HL-60/S4 treated with phorbol 12-myristate 13-acetate at 8.2 ng/mL for 4 days and 3 days (cell line): Measurements from ENCODE around the gene ARHGAP26.

Source experiments
- in situ Hi-C: fragments of 300-500 bp; cut with MboI; formaldehyde crosslinking; loops from 2 replicates; pipeline ENCODE4 v1.15.0; 2022; ENCODE audit warnings: low sequenced_read_pairs

Gene ARHGAP26

GRCh38 chr5:142869886-142870285 lies 99.7 kb downstream of the ARHGAP26 start:
- in situ Hi-C loops = loop anchor here (10.0 kb wide), 2 partner anchors 65 to 145 kb away; no protein-coding TSS in a partner anchor

GRCh38 chr5:142870532-142871362 lies 100.6 kb downstream of the ARHGAP26 start:
- in situ Hi-C loops = loop anchor here (10.0 kb wide), 2 partner anchors 66 to 146 kb away; no protein-coding TSS in a partner anchor

DNA sequence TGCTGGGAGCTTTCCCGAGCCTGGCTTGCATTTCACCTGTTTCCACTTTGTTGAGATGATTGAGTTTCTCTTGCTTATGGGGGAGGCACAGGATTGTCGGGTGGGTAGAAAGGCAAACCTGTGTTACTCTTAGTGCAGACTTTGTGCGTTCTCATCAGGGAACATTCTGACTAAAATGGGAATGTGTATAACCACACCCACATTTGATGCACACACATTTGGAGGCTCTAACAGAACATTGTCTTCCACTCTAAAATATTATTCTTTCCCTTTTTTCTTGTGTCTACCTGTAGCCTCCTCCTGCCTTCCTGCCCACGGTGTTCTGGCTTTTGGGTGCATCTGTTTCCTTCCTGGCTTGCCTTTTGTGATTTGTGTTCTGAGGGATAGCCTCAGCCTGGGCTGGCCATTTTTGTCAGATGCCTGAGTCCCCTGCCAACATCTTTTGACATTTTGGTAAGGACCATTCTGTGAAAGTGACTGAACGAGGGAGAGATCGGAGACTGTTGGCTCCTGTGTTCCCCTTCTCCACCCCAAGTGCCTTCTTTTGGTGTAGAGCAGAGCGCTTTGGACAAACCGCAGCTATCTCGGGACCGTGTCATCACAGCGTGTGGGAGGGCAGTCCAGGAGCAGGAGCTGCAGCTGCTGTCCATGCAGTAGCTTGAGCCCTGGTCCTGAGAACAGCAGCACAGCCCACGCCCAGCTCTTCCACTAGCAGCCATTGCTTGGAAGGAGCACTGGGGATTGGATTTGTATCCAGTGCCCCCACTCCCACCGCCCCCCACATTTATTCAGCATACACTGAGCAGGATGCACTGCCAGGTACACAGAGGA lies 101.4 kb downstream of the ARHGAP26 start:
- in situ Hi-C loops = loop anchor here (10.0 kb wide), 2 partner anchors 67 to 147 kb away; no protein-coding TSS in a partner anchor

GRCh38 chr5:142872217-142872616 lies 102.0 kb downstream of the ARHGAP26 start:
- in situ Hi-C loops = loop anchor here (10.0 kb wide), 2 partner anchors 67 to 147 kb away; no protein-coding TSS in a partner anchor

DNA sequence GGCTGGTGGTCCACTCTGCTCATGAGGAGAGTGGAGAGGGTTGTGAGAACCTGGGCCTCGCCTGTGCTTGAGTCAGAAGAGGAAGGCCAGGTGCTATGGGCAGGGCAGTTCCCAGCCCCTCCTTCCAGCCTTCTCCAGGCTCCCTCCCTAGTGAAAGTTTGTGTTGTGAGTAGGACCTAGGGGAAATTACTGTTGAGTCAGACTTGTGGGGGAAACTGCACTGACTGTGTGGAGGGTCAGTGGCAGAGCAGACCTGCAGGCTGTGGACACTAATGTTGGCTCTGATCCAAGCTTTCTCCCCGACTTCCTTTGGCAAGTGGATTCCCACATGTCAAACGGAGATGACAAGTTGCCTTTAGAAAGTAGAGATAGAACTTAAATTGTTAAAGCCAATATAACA lies 102.6 kb downstream of the ARHGAP26 start:
- in situ Hi-C loops = loop anchor here (10.0 kb wide), 2 partner anchors 68 to 148 kb away; no protein-coding TSS in a partner anchor

DNA sequence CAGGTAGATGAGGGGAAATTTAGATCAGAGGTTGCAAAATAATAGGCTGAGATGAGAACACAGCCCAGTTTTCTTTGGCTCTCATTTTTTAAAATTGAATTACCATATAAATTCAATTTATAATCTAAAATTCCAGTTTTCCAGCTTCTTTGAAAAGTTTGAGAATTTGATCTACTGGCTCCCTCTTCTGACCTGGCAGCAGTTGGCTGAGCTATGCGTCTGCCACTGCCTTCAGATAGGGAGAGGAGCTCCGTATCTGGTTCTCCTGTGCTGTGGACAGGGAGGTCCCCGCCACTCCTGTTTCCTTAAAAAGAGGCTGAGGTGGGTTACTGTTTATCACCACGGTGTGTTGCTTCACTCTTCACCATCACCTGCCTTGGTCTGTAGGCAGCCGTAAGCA lies 103.7 kb downstream of the ARHGAP26 start:
- in situ Hi-C loops = loop anchor here (10.0 kb wide), 2 partner anchors 69 to 149 kb away; no protein-coding TSS in a partner anchor

- in situ Hi-C loops = loop anchor here (10.0 kb wide), 2 partner anchors 70 to 150 kb away; no protein-coding TSS in a partner anchor
Measured at GRCh38 chr5:142874540-142874939, 104.4 kb downstream of the ARHGAP26 start.

GRCh38 chr5:142875936-142876335 lies 105.8 kb downstream of the ARHGAP26 start:
- in situ Hi-C loops = loop anchor here (10.0 to 25.0 kb wide), 3 partner anchors 71 to 264 kb away; no protein-coding TSS in a partner anchor

DNA sequence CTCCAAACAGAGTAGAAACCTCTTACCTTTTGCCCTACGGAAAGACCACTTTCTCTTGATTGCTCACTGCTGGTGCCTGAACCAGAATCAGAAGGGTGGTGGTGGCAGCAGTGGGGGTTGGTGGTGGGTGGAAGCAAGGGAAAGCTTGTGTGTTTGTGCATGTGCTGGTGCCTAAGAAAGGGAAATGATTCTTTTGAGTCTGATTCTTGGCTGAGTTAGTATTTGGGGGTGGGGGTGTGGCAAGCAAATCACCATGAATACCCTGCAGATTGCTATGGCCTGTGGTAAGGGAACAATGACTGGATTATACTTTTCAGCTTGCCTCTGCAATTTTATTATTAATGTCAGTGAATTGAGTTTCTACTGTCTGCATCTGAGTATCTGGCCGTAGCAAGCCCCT lies 106.6 kb downstream of the ARHGAP26 start:
- in situ Hi-C loops = loop anchor here (10.0 to 25.0 kb wide), 3 partner anchors 72 to 265 kb away; no protein-coding TSS in a partner anchor

- in situ Hi-C loops = loop anchor here (10.0 to 25.0 kb wide), 3 partner anchors 73 to 266 kb away; no protein-coding TSS in a partner anchor
Measured at GRCh38 chr5:142878111-142878510, 107.9 kb downstream of the ARHGAP26 start.

DNA sequence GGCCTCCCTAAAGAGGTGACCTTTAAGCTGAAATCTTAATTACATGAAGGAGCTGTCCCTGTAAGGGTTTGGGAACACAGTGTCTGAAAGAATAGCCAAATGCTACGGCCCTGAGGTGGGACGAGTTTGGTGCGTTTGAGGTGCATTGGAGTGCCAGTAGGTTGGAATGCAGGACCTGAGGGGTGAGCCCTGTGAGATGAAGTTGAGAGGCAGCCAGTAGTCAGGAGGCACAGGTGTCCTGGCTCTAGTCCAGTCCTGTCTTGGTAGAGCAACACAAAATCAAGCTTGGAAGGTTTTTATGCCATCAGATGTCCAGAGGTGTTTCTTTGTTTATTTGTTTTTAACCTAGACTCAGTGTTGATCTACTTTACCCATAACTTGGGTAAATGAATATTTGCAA lies 108.5 kb downstream of the ARHGAP26 start:
- in situ Hi-C loops = loop anchor here (10.0 to 25.0 kb wide), 3 partner anchors 74 to 266 kb away; no protein-coding TSS in a partner anchor

GRCh38 chr5:142881076-142881783 lies 111.1 kb downstream of the ARHGAP26 start:
- in situ Hi-C loops = loop anchor here (25.0 kb wide), 1 partner anchor 269 kb away; no protein-coding TSS in a partner anchor

DNA sequence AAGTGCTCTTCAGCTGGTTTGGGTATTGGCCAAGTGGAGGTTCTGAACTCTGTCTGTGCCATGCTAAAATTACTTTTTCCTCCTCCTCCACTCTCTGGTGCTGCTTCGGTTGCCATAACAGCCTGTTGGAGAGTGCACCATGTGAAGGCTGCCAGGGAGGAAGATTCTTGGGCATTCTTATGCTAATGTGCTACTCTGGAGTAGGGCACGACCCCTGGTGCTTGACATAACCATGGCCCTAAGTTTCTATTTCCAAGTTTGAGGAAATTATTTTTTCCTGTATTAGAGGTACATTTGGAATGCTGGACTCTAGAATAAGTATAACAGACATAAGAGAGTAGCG lies 111.6 kb downstream of the ARHGAP26 start:
- in situ Hi-C loops = loop anchor here (25.0 kb wide), 1 partner anchor 269 kb away; no protein-coding TSS in a partner anchor

GRCh38 chr5:142883025-142883424 lies 112.8 kb downstream of the ARHGAP26 start:
- in situ Hi-C loops = loop anchor here (25.0 kb wide), 1 partner anchor 271 kb away; no protein-coding TSS in a partner anchor

GRCh38 chr5:142883438-142883837 lies 113.3 kb downstream of the ARHGAP26 start:
- in situ Hi-C loops = loop anchor here (25.0 kb wide), 1 partner anchor 271 kb away; no protein-coding TSS in a partner anchor

DNA sequence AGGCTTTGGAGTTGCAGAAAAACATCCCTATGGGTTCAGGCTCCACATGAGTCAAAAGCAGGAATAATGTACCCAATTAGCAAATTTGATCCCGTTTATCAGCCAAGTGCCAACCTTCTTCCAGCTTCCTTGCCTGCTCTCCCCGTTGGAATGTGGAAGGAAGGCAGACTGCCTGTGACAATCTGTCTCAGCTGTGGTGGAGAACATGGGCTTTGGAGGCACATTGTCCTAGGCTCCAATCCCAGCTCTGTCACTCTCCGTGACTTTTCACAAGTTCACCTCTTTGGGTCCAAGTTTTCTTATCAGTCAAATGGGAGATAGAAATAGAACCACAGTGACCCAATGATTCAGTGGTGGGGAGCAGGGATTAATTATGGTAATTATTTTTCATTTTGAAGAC lies 113.9 kb downstream of the ARHGAP26 start:
- in situ Hi-C loops = loop anchor here (25.0 kb wide), 1 partner anchor 272 kb away; no protein-coding TSS in a partner anchor

DNA sequence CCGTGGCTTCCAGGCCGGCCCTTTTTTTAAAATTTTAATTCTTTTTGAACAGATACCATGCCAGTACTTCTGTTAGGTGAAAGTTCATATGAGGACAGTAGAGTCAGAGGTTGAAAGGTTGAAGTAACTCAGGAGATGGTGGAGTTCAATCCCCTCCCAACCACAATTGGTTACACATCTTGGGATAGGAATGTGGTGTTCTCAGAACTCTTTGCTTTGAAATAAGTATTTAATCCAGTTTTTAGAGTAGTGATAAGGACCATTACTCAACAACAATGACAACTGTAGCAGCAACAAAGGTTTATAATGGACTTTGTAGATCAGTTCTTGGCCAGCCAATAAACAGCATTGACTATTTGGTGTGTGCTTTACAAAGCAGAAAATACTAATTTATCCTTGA lies 116.0 kb downstream of the ARHGAP26 start:
- in situ Hi-C loops = loop anchor here (25.0 kb wide), 1 partner anchor 274 kb away; no protein-coding TSS in a partner anchor

- in situ Hi-C loops = loop anchor here (25.0 kb wide), 1 partner anchor 275 kb away; no protein-coding TSS in a partner anchor
Measured at GRCh38 chr5:142886956-142887355, 116.8 kb downstream of the ARHGAP26 start.

GRCh38 chr5:142888469-142889085 lies 118.4 kb downstream of the ARHGAP26 start:
- in situ Hi-C loops = loop anchor here (25.0 kb wide), 1 partner anchor 276 kb away; no protein-coding TSS in a partner anchor
